Spleen (tissue), 11 donors: Measurements from ENCODE around the gene HOXD4. TPM values are rescaled to one million over a fixed set of nuclear protein-coding genes. Genes with fewer than 3 reads are reported as not detected.

Experiments
- DNase-seq: peaks from one replicate; pipeline ENCODE4 v3.0.0-alpha.2; 2020
- H3K27ac ChIP-seq, 8 donors: fragments of 200-600 bp; sonication (generic) in 7 of 8; 1 replicate in 4 of 8; 2 replicates in 4 of 8; pipeline versions ENCODE4 v1.5.0 to v1.8.0; 2016 to 2021; ENCODE audit warnings: inconsistent platforms in 4 of 8, mild to moderate bottlenecking in 4 of 8, moderate library complexity in 1 of 8
- H3K27me3 ChIP-seq, 7 donors: fragments of 200-600 bp; sonication (generic) in 6 of 7; replicated peaks in 1 of 7; 1 replicate in 4 of 7; 2 replicates in 3 of 7; pipeline versions ENCODE4 v1.5.0 to v1.8.0; 2016 to 2021; ENCODE audit warnings: inconsistent platforms in 3 of 7, mild to moderate bottlenecking in 1 of 7
- H3K36me3 ChIP-seq, 6 donors: fragments of 200-600 bp; sonication (generic) in 5 of 6; 1 replicate in 4 of 6; 2 replicates in 2 of 6; pipeline versions ENCODE4 v1.5.0 to v1.8.0; 2016 to 2021; ENCODE audit warnings: inconsistent platforms in 2 of 6
- H3K4me1 ChIP-seq, 6 donors: fragments of 200-600 bp; sonication (generic) in 5 of 6; 1 replicate in 3 of 6; 2 replicates in 3 of 6; pipeline versions ENCODE4 v1.5.0 to v1.8.0; 2016 to 2021; ENCODE audit warnings: inconsistent platforms in 3 of 6
- H3K4me3 ChIP-seq, 8 donors: fragments of 200-600 bp; sonication (generic) in 7 of 8; 1 replicate in 4 of 8; 2 replicates in 4 of 8; pipeline versions ENCODE4 v1.5.0 to v1.8.0; 2016 to 2021; ENCODE audit warnings: inconsistent platforms in 4 of 8, mild to moderate bottlenecking in 4 of 8, moderate library complexity in 2 of 8
- H3K9me3 ChIP-seq, 8 donors: fragments of 200-600 bp; sonication (generic) in 7 of 8; 1 replicate in 4 of 8; 2 replicates in 4 of 8; pipeline versions ENCODE4 v1.5.0 to v1.8.0; 2016 to 2021; ENCODE audit warnings: inconsistent platforms in 4 of 8
- POLR2A ChIP-seq, 3 donors: fragments of 450-650 bp; IDR thresholded peaks; one replicate each; pipeline ENCODE4 v1.5.1; 2017; ENCODE audit warnings: antibody characterized with exemption in 3 of 3, mild to moderate bottlenecking in 1 of 3
- POLR2AphosphoS5 ChIP-seq, 3 donors: sonication (generic); formaldehyde crosslinking; IDR thresholded peaks; one replicate each; pipeline ENCODE4 v1.5.1; 2017; ENCODE audit warnings: antibody characterized with exemption in 3 of 3
- WGBS, 5 donors: extraction: QIAGEN DNeasy Blood & Tissue Kit in 3 of 5; methylation state at CpG; one replicate each; pipeline versions ENCODE4 v1.1.5 to v1.1.7; 2013 to 2018; 5-methylcytosine and 5-hydroxymethylcytosine counted together
- intact Hi-C: fragments of 100-400 bp; cut with DNase I; formaldehyde crosslinking; loops from one replicate; pipeline ENCODE4 v1.15.0; 2023; ENCODE audit warnings: low total_unique reads
- polyA plus RNA-seq, 3 donors: library from polyadenylated mRNA; stranded (reverse); fragments of 200-250 nt; gene quantifications; one replicate each; pipeline ENCODE4 v1.2.1, GENCODE V29; 2013
- total RNA-seq, 7 donors: library from RNA; depleted of rRNA in 3 of 7; stranded (reverse); fragments of >200 nt in 3 of 7; fragmentation: NEBNext Ultra II Directional in 4 of 7; extraction: Animal tissue kit (Norgen Biotek cat#: 25700) in 4 of 7; gene quantifications; one replicate each; pipeline versions ENCODE4 v1.1.0 to v1.2.1, GENCODE V29; 2016 to 2021
- TF ChIP-seq, protein P1 (sequence below), 11 experiments: fragments of 200-600 bp in 7 of 11; fragments of 450-650 bp in 4 of 11; sonication (generic) in 4 of 11; IDR thresholded peaks in 8 of 11; conservative IDR thresholded peaks in 3 of 11; 1 replicate in 7 of 11; 2 replicates in 4 of 11; pipeline versions ENCODE4 v1.4.0 to v1.8.0; 2016 to 2021; ENCODE audit warnings: antibody characterized with exemption in 11 of 11, inconsistent platforms in 4 of 11, mild to moderate bottlenecking in 1 of 11
- donor health status: healthy with polysubstance abuse.
- donor health status: DM: no; HTN: no; CAD: no; lungs with moderate emphysema.
- donor health status: DM: no; HTN: no; CAD: no.
- donor health status: Bipolar disorder and iron deficiency.
- donor health status: healthy.
- donor health status: DM: no; HTN: no; CAD: no.
- donor health status: DM: yes; HTN: yes; CAD: no.

HOXD4 gene
- total and polyA plus RNA-seq, 10 donors, result 0.88 to 9.8 (median 6.5) TPM

DNA sequence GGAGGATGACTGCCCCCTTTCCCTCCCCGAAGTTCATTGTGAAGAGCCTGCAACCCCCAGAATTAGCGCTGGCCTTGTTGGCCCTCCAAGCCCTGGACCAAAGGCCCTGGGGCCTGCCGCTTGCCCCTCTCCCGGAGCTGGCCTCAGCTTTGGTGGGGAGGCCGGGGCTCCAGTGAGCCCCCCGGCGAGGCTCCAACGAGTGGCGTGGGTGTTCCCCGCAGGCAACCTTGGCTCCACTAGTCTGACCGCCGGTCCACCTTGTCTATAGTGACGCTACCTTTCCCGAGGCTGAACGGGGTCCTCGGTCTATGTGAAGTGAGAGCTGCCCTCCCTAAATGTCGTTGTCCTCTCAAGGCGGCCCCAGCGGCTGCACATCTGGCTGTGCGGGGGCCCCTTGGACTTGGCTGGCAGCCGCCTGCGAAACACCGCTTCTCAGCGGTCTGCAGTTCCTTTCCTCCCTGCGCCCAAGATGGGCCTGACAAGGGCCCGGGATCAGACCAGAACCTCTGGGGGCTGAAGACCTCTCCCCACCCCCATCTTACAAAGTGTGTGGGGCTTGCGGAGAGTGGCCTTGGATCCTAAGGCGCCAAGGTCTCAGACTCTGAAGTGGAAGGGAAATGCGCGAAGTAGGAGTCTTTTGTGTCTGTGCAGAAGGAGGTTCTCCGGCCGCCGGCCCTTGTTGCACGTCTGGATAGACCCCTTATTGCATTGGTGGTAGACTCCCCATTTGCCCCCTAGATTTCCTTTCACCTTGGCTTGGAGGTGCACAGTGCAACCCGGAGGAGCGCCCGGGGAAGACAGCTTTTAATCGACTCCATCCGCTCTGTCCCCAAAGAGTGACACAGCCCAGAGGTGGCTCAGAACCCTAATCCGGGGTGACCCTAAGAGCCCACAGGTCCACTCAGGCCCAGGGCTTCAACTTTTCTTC, 38.7 kb upstream of the HOXD4 start:
- no peak for DNase-seq
- TF ChIP-seq, protein P1, sequence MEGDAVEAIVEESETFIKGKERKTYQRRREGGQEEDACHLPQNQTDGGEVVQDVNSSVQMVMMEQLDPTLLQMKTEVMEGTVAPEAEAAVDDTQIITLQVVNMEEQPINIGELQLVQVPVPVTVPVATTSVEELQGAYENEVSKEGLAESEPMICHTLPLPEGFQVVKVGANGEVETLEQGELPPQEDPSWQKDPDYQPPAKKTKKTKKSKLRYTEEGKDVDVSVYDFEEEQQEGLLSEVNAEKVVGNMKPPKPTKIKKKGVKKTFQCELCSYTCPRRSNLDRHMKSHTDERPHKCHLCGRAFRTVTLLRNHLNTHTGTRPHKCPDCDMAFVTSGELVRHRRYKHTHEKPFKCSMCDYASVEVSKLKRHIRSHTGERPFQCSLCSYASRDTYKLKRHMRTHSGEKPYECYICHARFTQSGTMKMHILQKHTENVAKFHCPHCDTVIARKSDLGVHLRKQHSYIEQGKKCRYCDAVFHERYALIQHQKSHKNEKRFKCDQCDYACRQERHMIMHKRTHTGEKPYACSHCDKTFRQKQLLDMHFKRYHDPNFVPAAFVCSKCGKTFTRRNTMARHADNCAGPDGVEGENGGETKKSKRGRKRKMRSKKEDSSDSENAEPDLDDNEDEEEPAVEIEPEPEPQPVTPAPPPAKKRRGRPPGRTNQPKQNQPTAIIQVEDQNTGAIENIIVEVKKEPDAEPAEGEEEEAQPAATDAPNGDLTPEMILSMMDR (IDR thresholded peaks at IDR 0.05 in 8 of 11, conservative IDR thresholded peaks at IDR 0.05 in 3 of 11), result no peak
- TF ChIP-seq POLR2A (IDR thresholded peaks at IDR 0.05), result no peak
- TF ChIP-seq POLR2AphosphoS5 (IDR thresholded peaks at IDR 0.05), result no peak
- no peak overlapping the region for H3K4me3 ChIP-seq
- H3K36me3 ChIP-seq, result no peaks in the 10 kb centered on the region
- peaks cover 26 to 100% (median 100%) of the 10 kb centered on the region in 7 donors for H3K27me3 ChIP-seq
- 9 to 28% (median 11%) methylated on average over 19 to 40 of the region's 40 CpGs for WGBS, 5 donors
- H3K9me3 ChIP-seq, result peaks cover 0 to 11% (median 0%) of the 10 kb centered on the region in 8 donors
- H3K4me1 ChIP-seq, result peaks cover 0 to 37% (median 14%) of the 10 kb centered on the region in 6 donors
- intact Hi-C loops, result loop anchor here (10.0 kb wide), 1 partner anchor 702 kb away; no protein-coding TSS in a partner anchor
- H3K27ac ChIP-seq, result no peak overlapping the region

DNA sequence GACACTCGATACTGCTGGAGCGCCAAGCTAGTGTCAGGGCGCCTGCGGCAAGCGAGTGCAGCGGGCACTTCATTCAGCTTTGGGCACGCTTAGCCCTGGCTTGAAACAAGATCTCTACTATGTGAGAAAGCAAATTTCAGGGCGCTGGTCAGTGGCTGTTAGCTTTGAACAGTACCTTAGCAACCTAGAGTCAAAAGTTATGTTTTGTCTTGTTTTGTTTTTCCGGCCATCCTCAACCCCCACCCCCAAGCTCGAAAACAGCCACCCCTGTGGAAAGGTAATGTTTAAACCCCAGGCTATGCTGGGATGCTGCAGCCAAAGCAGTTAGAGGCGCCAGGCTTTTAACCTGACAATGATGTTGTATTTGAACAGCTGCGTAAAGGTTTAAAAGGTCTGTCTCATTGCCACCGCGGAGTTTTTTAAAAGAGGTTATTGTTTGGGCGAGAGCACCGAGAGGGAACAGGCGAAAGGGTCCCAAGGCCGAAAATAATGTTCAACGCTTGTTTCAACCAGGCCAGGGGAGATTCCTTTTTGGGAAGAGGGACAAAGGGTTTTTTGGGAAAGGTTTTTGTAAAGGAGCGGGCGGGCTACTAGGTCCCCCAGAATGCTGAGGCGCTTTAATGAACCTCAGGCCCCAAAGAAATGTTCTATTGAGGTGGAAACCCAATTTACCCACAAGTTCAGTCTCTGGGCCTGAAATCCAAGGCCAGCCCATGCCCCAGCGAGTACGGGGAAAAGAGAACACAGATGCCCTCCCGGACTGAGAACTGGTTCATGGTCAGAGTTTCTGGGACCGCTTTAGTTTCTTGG, 37.0 kb upstream of the HOXD4 start:
- Histone ChIP-seq H3K27ac (no peak overlapping the region), H3K27me3 (peaks cover 21 to 100% (median 100%) of the 10 kb centered on the region in 7 donors), H3K36me3 (no peaks in the 10 kb centered on the region), H3K4me1 (peaks cover 0 to 29% (median 11%) of the 10 kb centered on the region in 6 donors), H3K4me3 (no peak overlapping the region), H3K9me3 (peaks cover 0 to 11% (median 0%) of the 10 kb centered on the region in 8 donors)
- TF ChIP-seq POLR2A (IDR thresholded peaks at IDR 0.05), result no peak
- TF ChIP-seq, protein P1 (IDR thresholded peaks at IDR 0.05 in 8 of 11, conservative IDR thresholded peaks at IDR 0.05 in 3 of 11), result no peak
- TF ChIP-seq POLR2AphosphoS5 (IDR thresholded peaks at IDR 0.05), result no peak
- intact Hi-C loops, result loop anchor here (10.0 kb wide), 1 partner anchor 700 kb away; no protein-coding TSS in a partner anchor
- no peak for DNase-seq
- WGBS, 5 donors, result 13 to 27% (median 17%) methylated on average over 25 to 26 of the region's 26 CpGs

DNA sequence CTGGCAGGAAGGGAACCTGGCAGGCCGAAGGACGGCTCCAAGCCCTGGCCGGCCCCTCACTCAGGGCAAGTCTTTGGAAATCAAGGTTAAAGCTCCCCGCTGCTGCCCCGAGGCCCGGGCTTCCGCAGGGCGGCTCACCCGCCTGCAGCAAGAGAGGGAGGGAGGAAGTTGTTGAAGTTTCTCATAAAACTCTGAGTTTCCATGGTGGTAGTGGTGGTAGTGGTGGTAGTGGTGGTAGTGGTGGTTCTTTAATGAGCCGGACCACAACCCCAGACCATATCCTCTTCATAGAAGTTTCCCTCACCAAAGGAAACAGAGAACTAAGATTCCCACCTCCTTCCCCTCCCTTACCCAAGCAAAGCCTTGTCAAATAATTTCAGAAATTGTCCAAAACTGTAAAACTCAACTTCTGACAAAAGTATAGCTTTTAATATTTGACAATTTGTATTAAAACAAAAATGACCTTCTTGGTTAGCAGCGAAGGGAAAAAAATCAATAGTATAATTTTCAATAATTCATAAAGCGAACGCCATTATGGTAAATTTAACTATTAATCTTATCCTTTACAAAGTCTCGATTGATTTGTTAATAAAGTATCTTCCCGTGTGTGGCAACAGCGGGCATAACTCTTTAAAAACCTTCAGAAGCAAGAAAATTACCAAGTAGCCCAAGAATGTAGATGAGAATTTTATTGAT, 36.3 kb upstream of the HOXD4 start:
- no peaks in the 10 kb centered on the region for H3K36me3 ChIP-seq
- peaks cover 0 to 11% (median 0%) of the 10 kb centered on the region in 8 donors for H3K9me3 ChIP-seq
- WGBS, 5 donors, result 17 to 31% (median 20%) methylated on average over 11 to 16 of the region's 16 CpGs
- H3K27ac ChIP-seq, result no peak overlapping the region
- no peak overlapping the region for H3K4me3 ChIP-seq
- TF ChIP-seq, protein P1 (IDR thresholded peaks at IDR 0.05 in 8 of 11, conservative IDR thresholded peaks at IDR 0.05 in 3 of 11), result no peak
- no peak for TF ChIP-seq POLR2A (IDR thresholded peaks at IDR 0.05)
- peaks cover 18 to 100% (median 100%) of the 10 kb centered on the region in 7 donors for H3K27me3 ChIP-seq
- intact Hi-C loops, result loop anchor here (10.0 kb wide), 1 partner anchor 700 kb away; no protein-coding TSS in a partner anchor
- peaks cover 0 to 28% (median 11%) of the 10 kb centered on the region in 6 donors for H3K4me1 ChIP-seq
- DNase-seq, result no peak
